A549 (cell line): ENCODE measurements around the gene UBTD1. TPM values are rescaled to one million over a fixed set of nuclear protein-coding genes. Genes with fewer than 3 reads are reported as not detected.
A peak's percentile ranks its signal among the peaks of the same experiment; 100 is the strongest.

ENCODE experiments used
- ATAC-seq, 2 experiments: fragments of 200-7000 bp in 1 of 2; fragments of >200 bp in 1 of 2; cut with Nextera tagmentation in 1 of 2; cut with Tn5 transposase in 1 of 2; 3 replicates each; pipeline versions ENCODE4 v1.8.0 to v1.9.1; 2018 to 2020; ENCODE audit warnings: mild to moderate bottlenecking in 1 of 2, moderate library complexity in 1 of 2
- CTCF ChIA-PET: fragments of 300-600 bp; sonication (Branson Sonifier 250); formaldehyde crosslinking; extraction: SDS; loops from one replicate; lab custom pipeline; 2021; ENCODE audit warnings: antibody characterized with exemption, inconsistent platforms; lab: Yijun Ruan, JAX
- POLR2A ChIA-PET: fragments of 350-600 bp; formaldehyde crosslinking; extraction: SDS; loops from one replicate; lab custom pipeline; 2021; ENCODE audit warnings: antibody characterized with exemption, inconsistent platforms; lab: Yijun Ruan, JAX
- DNase-seq, 2 experiments: peaks; one replicate each; pipeline versions ENCODE4 v3.0.0 to v3.0.0-alpha.2; 2011 to 2016; ENCODE audit warnings: low read depth in 1 of 2, low spot score in 1 of 2
- FAIRE-seq: peaks from 2 replicates; lab custom pipeline; 2011; peaks lifted over from hg19 to GRCh38; lab: Jason Lieb, UNC
- H3K27ac ChIP-seq, 2 experiments: fragments of >200 bp; sonication (Bioruptor Twin); formaldehyde crosslinking; 3 replicates each; pipeline ENCODE4 v1.5.1; 2016 to 2017
- H3K4me1 ChIP-seq: fragments of >200 bp; sonication (Bioruptor Twin); formaldehyde crosslinking; 3 replicates; pipeline ENCODE4 v1.6.1; 2016
- H3K4me2 ChIP-seq: fragments of >200 bp; sonication (Bioruptor Twin); formaldehyde crosslinking; 3 replicates; pipeline ENCODE4 v1.6.1; 2016
- H3K4me3 ChIP-seq: fragments of >200 bp; sonication (Bioruptor Twin); formaldehyde crosslinking; 3 replicates; pipeline ENCODE4 v1.5.1; 2016
- H3K9me3 ChIP-seq: fragments of >200 bp; sonication (Bioruptor Twin); formaldehyde crosslinking; 3 replicates; pipeline ENCODE4 v1.6.1; 2016
- ATOH8 ChIP-seq: fragments of 250-450 bp; sonication (Bioruptor Pico); IDR thresholded peaks from 2 replicates; pipeline ENCODE4 v1.5.0; 2020; ENCODE audit warnings: low read depth, mild to moderate bottlenecking, moderate library complexity
- BCL3 ChIP-seq: fragments of >200 bp; sonication (Bioruptor Twin); formaldehyde crosslinking; IDR thresholded peaks from 3 replicates; pipeline ENCODE4 v1.6.1; 2016
- BHLHE40 ChIP-seq: IDR thresholded peaks from 2 replicates; pipeline ENCODE4 v1.6.1; 2012; ENCODE audit warnings: low read depth, low read length, inconsistent platforms
- CEBPB ChIP-seq, 2 experiments: fragments of >200 bp in 1 of 2; sonication (Bioruptor Twin) in 1 of 2; formaldehyde crosslinking in 1 of 2; IDR thresholded peaks; 2 replicates each; pipeline ENCODE4 v1.6.1; 2012 to 2016
- CHD4 ChIP-seq: fragments of 200-600 bp; sonication (generic); IDR thresholded peaks from 2 replicates; pipeline ENCODE4 v1.6.1; 2016; ENCODE audit warnings: antibody characterized with exemption, mild to moderate bottlenecking, borderline replicate concordance
- EHF ChIP-seq: fragments of 250-450 bp; sonication (Bioruptor Pico); IDR thresholded peaks from 2 replicates; pipeline ENCODE4 v1.5.0; 2020; ENCODE audit warnings: mild to moderate bottlenecking
- EHMT2 ChIP-seq: fragments of 200-600 bp; sonication (generic); IDR thresholded peaks from 2 replicates; pipeline ENCODE4 v1.6.1; 2016; ENCODE audit warnings: antibody characterized with exemption, low read depth, mild to moderate bottlenecking, moderate library complexity
- FOSL2 ChIP-seq, 2 experiments: fragments of 450-650 bp in 1 of 2; fragments of >200 bp in 1 of 2; sonication (Bioruptor Twin) in 1 of 2; formaldehyde crosslinking; IDR thresholded peaks; 2 replicates each; pipeline versions ENCODE4 v1.5.0 to v1.6.1; 2016 to 2020; ENCODE audit warnings: mild to moderate bottlenecking in 1 of 2, moderate library complexity in 1 of 2
- GATA3 ChIP-seq: IDR thresholded peaks from 2 replicates; pipeline ENCODE4 v1.6.1; 2012; ENCODE audit warnings: borderline replicate concordance
- HEYL ChIP-seq: fragments of 250-450 bp; sonication (Bioruptor Pico); IDR thresholded peaks from 2 replicates; pipeline ENCODE4 v1.8.0; 2021; ENCODE audit warnings: mild to moderate bottlenecking, moderate library complexity
- HOXA7 ChIP-seq: fragments of 250-450 bp; sonication (Bioruptor Pico); IDR thresholded peaks from 2 replicates; pipeline ENCODE4 v1.5.0; 2020; ENCODE audit warnings: mild to moderate bottlenecking, moderate library complexity
- HOXB5 ChIP-seq: fragments of 250-450 bp; sonication (Bioruptor Pico); IDR thresholded peaks from 2 replicates; pipeline ENCODE4 v1.5.0; 2020; ENCODE audit warnings: mild to moderate bottlenecking, moderate library complexity
- JUN ChIP-seq, 2 experiments: fragments of >200 bp; sonication (Bioruptor Twin); formaldehyde crosslinking; IDR thresholded peaks; 2 replicates in 1 of 2; 3 replicates in 1 of 2; pipeline ENCODE4 v1.6.1; 2016 to 2017
- JUNB ChIP-seq: fragments of >200 bp; sonication (Bioruptor Twin); formaldehyde crosslinking; IDR thresholded peaks from 2 replicates; pipeline ENCODE4 v1.6.1; 2016
- NPAS2 ChIP-seq: fragments of 250-450 bp; sonication (Bioruptor Pico); IDR thresholded peaks from 2 replicates; pipeline ENCODE4 v1.8.0; 2022; ENCODE audit warnings: mild to moderate bottlenecking, moderate library complexity, borderline replicate concordance
- NR3C1 ChIP-seq: fragments of >200 bp; sonication (Bioruptor Twin); formaldehyde crosslinking; IDR thresholded peaks from 3 replicates; pipeline ENCODE4 v1.6.1; 2017
- POLR2A ChIP-seq: IDR thresholded peaks from 2 replicates; pipeline ENCODE4 v1.6.1; 2012; ENCODE audit warnings: mild to moderate bottlenecking, low read length
- RAD21 ChIP-seq, 2 experiments: fragments of >200 bp in 1 of 2; sonication (Bioruptor Twin) in 1 of 2; formaldehyde crosslinking in 1 of 2; IDR thresholded peaks in 1 of 2; conservative IDR thresholded peaks in 1 of 2; 2 replicates in 1 of 2; 3 replicates in 1 of 2; pipeline ENCODE4 v1.6.1; 2012 to 2018; ENCODE audit warnings: inconsistent platforms in 1 of 2
- REST ChIP-seq: fragments of 200-600 bp; sonication (generic); IDR thresholded peaks from 2 replicates; pipeline ENCODE4 v1.6.1; 2016; ENCODE audit warnings: antibody characterized with exemption, mild to moderate bottlenecking, moderate library complexity
- RNF2 ChIP-seq: fragments of 200-600 bp; sonication (generic); IDR thresholded peaks from 2 replicates; pipeline ENCODE4 v1.6.1; 2016; ENCODE audit warnings: low read depth, mild to moderate bottlenecking, antibody characterized with exemption, moderate library complexity, borderline replicate concordance
- SMC3 ChIP-seq: fragments of >200 bp; sonication (Bioruptor Twin); formaldehyde crosslinking; IDR thresholded peaks from 3 replicates; pipeline ENCODE4 v1.6.1; 2018; ENCODE audit warnings: inconsistent platforms
- SREBF2 ChIP-seq: fragments of 450-650 bp; IDR thresholded peaks from 2 replicates; pipeline ENCODE4 v1.6.1; 2014; ENCODE audit warnings: mild to moderate bottlenecking, moderate library complexity
- ZFP36 ChIP-seq: fragments of 450-650 bp; IDR thresholded peaks from 2 replicates; pipeline ENCODE4 v1.6.1; 2014; ENCODE audit warnings: borderline replicate concordance; ENCODE audit not compliant: partially characterized antibody
- ZNF302 ChIP-seq: fragments of 250-450 bp; sonication (Bioruptor Pico); IDR thresholded peaks from 2 replicates; pipeline ENCODE4 v1.9.0; 2021; ENCODE audit warnings: inconsistent platforms, mild to moderate bottlenecking, moderate library complexity
- WGBS: methylation state at CpG from one replicate; pipeline ENCODE4 v1.1.6; 2017; ENCODE audit errors: missing lambda C conversion rate; 5-methylcytosine and 5-hydroxymethylcytosine counted together
- polyA plus RNA-seq, 4 experiments: library from polyadenylated mRNA; depleted of rRNA in 3 of 4; stranded (reverse); fragments of >200 nt; fragmentation: RNase III in 1 of 4; extraction: RNeasy Plus Mini Kit Qiagen cat#74134 plus additional on column Dnase treatment in 1 of 4; gene quantifications; 2 replicates in 3 of 4; 3 replicates in 1 of 4; pipeline ENCODE4 v1.2.3, GENCODE V29; 2011 to 2017

Gene UBTD1
- polyA plus RNA-seq, 2 of the 4 experiments (the other 2 are of a cell fraction) = 5.9 to 11.6 TPM

DNA sequence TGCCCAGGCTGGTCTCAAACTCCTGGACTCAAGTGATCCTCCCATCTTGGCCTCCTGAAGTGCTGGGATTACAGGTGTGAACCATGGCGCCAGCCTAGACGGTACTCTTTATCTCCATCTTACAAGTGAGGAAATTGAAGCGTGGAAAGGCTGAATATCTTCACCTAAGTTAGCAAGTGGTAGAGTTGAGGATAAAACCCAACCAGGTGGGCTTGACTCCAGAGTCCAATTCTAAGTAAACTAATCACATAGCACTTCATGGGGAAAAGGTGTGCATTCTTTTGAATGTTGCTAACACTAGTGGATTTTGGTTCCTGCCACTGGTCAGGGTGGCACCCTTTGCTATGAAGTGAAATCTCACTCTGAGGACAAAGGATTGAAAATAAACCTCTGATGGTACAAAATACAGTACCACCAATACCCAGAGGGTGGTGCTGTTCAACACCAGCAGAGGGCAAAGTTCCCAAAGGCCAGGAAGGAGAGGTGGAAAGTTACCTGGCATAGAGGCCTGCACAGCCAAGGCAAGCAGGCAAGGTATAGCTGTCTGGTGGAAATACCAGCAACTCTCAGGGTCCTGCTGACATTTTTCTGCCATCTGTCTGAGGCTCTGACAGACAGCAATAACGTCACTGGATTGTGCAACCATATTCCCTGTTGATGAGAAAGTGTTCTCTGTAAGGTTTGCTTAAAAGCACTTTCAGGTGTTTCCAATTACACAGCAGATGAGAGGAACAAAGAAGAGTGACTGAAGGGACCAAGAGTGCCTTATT lies 35.2 kb upstream of the UBTD1 start (continued):
- no peak for TF ChIP-seq REST
- TF ChIP-seq HOXA7 (CRISPR knock-in tag) = no peak
- TF ChIP-seq RAD21 (conservative IDR thresholded peaks at IDR 0.05 in 1 of 2, IDR thresholded peaks at IDR 0.05 in 1 of 2) = peak; percentile 83 to 84
- TF ChIP-seq JUN (IDR thresholded peaks at IDR 0.05) = 0 out of 5 replicates have a peak, but pooled peaks of 1 of the 2 experiments have one; percentile 28
- TF ChIP-seq CEBPB (IDR thresholded peaks at IDR 0.05) = peak; percentile 80 to 87
- 0 out of 2 replicates have a peak, but pooled peaks have one; percentile 10 for TF ChIP-seq GATA3
- TF ChIP-seq SMC3 = peak; percentile 76
- TF ChIP-seq JUNB = no peak
- no peak for TF ChIP-seq HEYL (CRISPR knock-in tag)
- TF ChIP-seq ZNF302 (CRISPR knock-in tag) = no peak
- no peak for TF ChIP-seq CHD4

GRCh38 chr10:97464226-97464625 lies 34.5 kb upstream of the UBTD1 start:
- no peak overlapping the region for H3K4me3 ChIP-seq
- peak overlapping the region in 1 of 2 experiments; percentile 10; a peak in 1 of 6 replicates for H3K27ac ChIP-seq
- H3K4me1 ChIP-seq = peaks cover 8% of the 10 kb centered on the region
- 60% methylated on average over 1 of the region's 1 CpG for WGBS
- CTCF ChIA-PET = interaction anchor here (0.6 to 12.9 kb wide), 38 partner anchors 10 to 670 kb away, joined by 3 to 218 read pairs (median 4); partner anchors contain the start of gene R3HCC1L
- FAIRE-seq = peak; percentile 18
- no peak overlapping the region for H3K4me2 ChIP-seq
- POLR2A ChIA-PET = interaction anchor here (0.9 kb wide), 1 partner anchor 10 kb away, joined by 4 read pairs; no protein-coding TSS in a partner anchor
- TF ChIP-seq BHLHE40 (no peak), ATOH8 (CRISPR knock-in tag) (no peak), SREBF2 (no peak), FOSL2 (IDR thresholded peaks at IDR 0.05) (no peak), FOSL2 (CRISPR knock-in tag; IDR thresholded peaks at IDR 0.05) (no peak), NPAS2 (no peak), RNF2 (no peak), EHF (CRISPR knock-in tag) (no peak), POLR2A (no peak), NR3C1 (no peak), CHD4 (no peak), HOXB5 (CRISPR knock-in tag) (no peak), ZFP36 (no peak), BCL3 (no peak), EHMT2 (no peak)
- TF ChIP-seq, all 56 proteins: peak for 0
- no peak for DNase-seq
- peak in 1 of 2 experiments; percentile 12; a peak in 3 of 6 replicates for ATAC-seq
- H3K9me3 ChIP-seq = no peaks in the 10 kb centered on the region
